NCI-H2081 treated with DMSO at 0.1 percent for 48 hours (cell line): ENCODE results near the gene C2CD5.
A peak's percentile ranks its signal among the peaks of the same experiment; 100 is the strongest.
"Not testable (repeated sequence)": the region's sequence is repeated elsewhere in the genome, so short reads cannot be mapped to it uniquely, and the experiment has no call there.

Experiments used
- DNase-seq: peaks from one replicate; lab custom pipeline; 2025; lab: John Stamatoyannopoulos, UW

Gene C2CD5

GRCh38 chr12:22535478-22535877, 8.9 kb downstream of the C2CD5 start:
- no peak for DNase-seq

GRCh38 chr12:22535038-22535437, 9.3 kb downstream of the C2CD5 start:
- no peak for DNase-seq

GRCh38 chr12:22533155-22533554, 11.2 kb downstream of the C2CD5 start:
- no peak for DNase-seq

GRCh38 chr12:22532317-22532716, 12.0 kb downstream of the C2CD5 start:
- DNase-seq = no peak

- DNase-seq = no peak
These were observed 13.1 kb downstream of the C2CD5 start for GRCh38 chr12:22531205-22531604.

GRCh38 chr12:22529281-22530060, 14.9 kb downstream of the C2CD5 start:
- no peak for DNase-seq

- no peak for DNase-seq
These were observed 16.3 kb downstream of the C2CD5 start for GRCh38 chr12:22527999-22528398.

- no peak for DNase-seq
These were observed 17.5 kb downstream of the C2CD5 start for GRCh38 chr12:22526836-22527235.

GRCh38 chr12:22525426-22525825, 18.9 kb downstream of the C2CD5 start:
- no peak for DNase-seq

- DNase-seq = no peak
These were observed 25.3 kb downstream of the C2CD5 start for GRCh38 chr12:22518998-22519397.

GRCh38 chr12:22518060-22518719, 26.2 kb downstream of the C2CD5 start:
- peak; percentile 58 for DNase-seq

GRCh38 chr12:22514875-22515274, 29.5 kb downstream of the C2CD5 start:
- DNase-seq = no peak

GRCh38 chr12:22505826-22506225, 38.5 kb downstream of the C2CD5 start:
- no peak for DNase-seq

GRCh38 chr12:22500100-22500499, 44.2 kb downstream of the C2CD5 start:
- no peak for DNase-seq

- no peak for DNase-seq
These were observed 44.9 kb downstream of the C2CD5 start for GRCh38 chr12:22499445-22499844.

- no peak for DNase-seq
These were observed 50.0 kb downstream of the C2CD5 start for GRCh38 chr12:22494319-22494718.

GRCh38 chr12:22491034-22491433, 53.3 kb downstream of the C2CD5 start:
- DNase-seq = no peak

GRCh38 chr12:22488478-22488877, 55.9 kb downstream of the C2CD5 start:
- DNase-seq = no peak

GRCh38 chr12:22487683-22488082, 56.7 kb downstream of the C2CD5 start:
- not testable (repeated sequence) for DNase-seq

GRCh38 chr12:22481547-22482104, 62.7 kb downstream of the C2CD5 start:
- DNase-seq = no peak

- not testable (repeated sequence) for DNase-seq
These were observed 63.5 kb downstream of the C2CD5 start for GRCh38 chr12:22480814-22481213.

GRCh38 chr12:22480016-22480415, 64.3 kb downstream of the C2CD5 start:
- no peak for DNase-seq

GRCh38 chr12:22477894-22478287, 66.5 kb downstream of the C2CD5 start:
- DNase-seq = no peak
